SU-DHL-6 (cell line): ENCODE results near the gene PLAGL1.

Experiments
- H2AFZ ChIP-seq: fragments of 200-600 bp; sonication (generic); 2 replicates; pipeline ENCODE4 v1.6.1; 2014; ENCODE audit warnings: low read depth, mild to moderate bottlenecking, moderate library complexity, mixed read lengths, antibody characterized with exemption, low read length; ENCODE audit not compliant: severe bottlenecking
- H3F3A ChIP-seq: fragments of 200-600 bp; shearing (Covaris generic); 2 replicates; pipeline ENCODE4 v1.6.0; 2016; ENCODE audit warnings: antibody characterized with exemption, mild to moderate bottlenecking; ENCODE audit not compliant: insufficient read depth
- H3K27ac ChIP-seq: fragments of 200-600 bp; sonication (generic); 2 replicates; pipeline ENCODE4 v1.5.1; 2016; ENCODE audit warnings: low read depth, mild to moderate bottlenecking, low read length, moderate library complexity, mixed read lengths
- H3K27me3 ChIP-seq: fragments of 200-600 bp; sonication (generic), shearing (Covaris generic); 2 replicates; pipeline ENCODE4 v1.6.0; 2014; ENCODE audit warnings: mild to moderate bottlenecking, low read length
- H3K36me3 ChIP-seq: fragments of 200-600 bp; sonication (generic); 2 replicates; pipeline ENCODE4 v1.6.1; 2014; ENCODE audit warnings: mild to moderate bottlenecking, low read length, mixed read lengths
- H3K4me2 ChIP-seq: fragments of 300-600, 200-600 bp; shearing (Covaris generic), sonication (generic); 2 replicates; pipeline ENCODE4 v1.6.0; 2014; ENCODE audit warnings: low read length, low read depth, mild to moderate bottlenecking; ENCODE audit not compliant: poor library complexity, severe bottlenecking
- H3K4me3 ChIP-seq: fragments of 200-600 bp; sonication (generic); 2 replicates; pipeline ENCODE4 v1.5.1; 2014; ENCODE audit warnings: antibody characterized with exemption, low read length, mild to moderate bottlenecking, mixed read lengths; ENCODE audit not compliant: insufficient read depth, poor library complexity, severe bottlenecking
- H3K79me2 ChIP-seq: fragments of 200-600 bp; sonication (generic); 2 replicates; pipeline ENCODE4 v1.6.1; 2014; ENCODE audit warnings: mild to moderate bottlenecking, low read length, moderate library complexity; ENCODE audit not compliant: insufficient read depth
- H3K9ac ChIP-seq: fragments of 200-600 bp; sonication (generic); 2 replicates; pipeline ENCODE4 v1.7.0; 2014; ENCODE audit warnings: mild to moderate bottlenecking, low read length
- H3K9me2 ChIP-seq: fragments of 200-600 bp; sonication (generic); replicated peaks from 2 replicates; pipeline ENCODE4 v1.6.1; 2014; ENCODE audit warnings: low read length; ENCODE audit not compliant: insufficient read depth
- H3K9me3 ChIP-seq: fragments of 200-600 bp; sonication (generic); 2 replicates; pipeline ENCODE4 v1.6.1; 2014; ENCODE audit warnings: low read length, mixed read lengths; ENCODE audit not compliant: insufficient read depth
- H4K20me1 ChIP-seq: fragments of 200-600 bp; sonication (generic); 2 replicates; pipeline ENCODE4 v1.6.1; 2014; ENCODE audit warnings: low read depth, mild to moderate bottlenecking, antibody characterized with exemption, low read length, moderate library complexity, mixed read lengths
- EZH2phosphoT487 ChIP-seq: fragments of 200-600 bp; sonication (generic), shearing (Covaris generic); conservative IDR thresholded peaks from 2 replicates; pipeline ENCODE4 v1.6.1; 2018; ENCODE audit warnings: mild to moderate bottlenecking, antibody characterized with exemption, low read length, moderate library complexity, mixed read lengths
- TF ChIP-seq, protein P1 (sequence below): fragments of 200-600 bp; sonication (generic); IDR thresholded peaks from one replicate; pipeline ENCODE4 v1.5.1; 2017; ENCODE audit warnings: antibody characterized with exemption, mild to moderate bottlenecking, low read length, moderate library complexity; ENCODE audit not compliant: insufficient read depth, poor library complexity, severe bottlenecking

The PLAGL1 gene

DNA sequence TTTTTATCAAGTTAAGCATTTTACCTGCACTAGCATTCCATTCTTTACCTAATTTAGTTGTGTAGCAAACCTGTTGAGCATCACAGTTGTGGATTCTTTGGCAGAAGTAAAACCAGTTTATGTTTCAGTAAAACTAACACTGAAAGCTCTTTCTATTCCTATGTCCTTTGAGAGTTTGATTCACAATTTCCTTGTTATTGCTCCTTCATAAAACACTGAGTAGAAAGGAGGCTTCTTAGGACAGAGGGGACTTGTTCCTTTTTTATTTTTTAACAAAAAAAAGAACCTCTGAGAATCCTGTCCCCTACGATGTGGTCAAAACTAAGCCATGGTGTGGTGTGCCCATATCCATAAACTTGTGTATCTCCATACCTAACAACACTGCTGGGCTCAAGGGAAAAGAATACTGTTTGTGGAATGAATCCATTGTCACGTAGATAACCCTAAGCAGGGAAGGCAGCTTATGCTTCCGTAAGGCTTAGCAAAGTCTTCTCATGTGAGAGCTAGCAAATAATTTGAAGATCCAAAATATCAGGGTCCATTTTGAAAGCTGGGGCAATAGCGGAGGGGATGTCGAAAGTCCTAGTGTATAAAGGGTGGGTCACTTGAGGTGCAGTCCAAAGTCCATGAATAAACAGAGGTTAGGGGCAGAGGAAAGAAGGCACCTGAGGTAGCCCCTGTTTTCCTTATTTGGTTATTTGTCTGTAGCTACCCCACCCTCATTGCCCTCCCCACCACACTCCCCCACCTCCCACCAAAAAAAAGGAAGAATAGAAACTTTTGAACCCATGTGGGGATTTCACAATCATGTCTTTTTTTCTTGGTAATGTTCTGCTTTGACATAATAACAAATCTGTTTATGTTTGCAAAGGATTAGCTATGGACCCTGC is 71.0 kb downstream of the PLAGL1 start:
- H3K9me2 ChIP-seq: no peaks in the 10 kb centered on the region
- H3K79me2 ChIP-seq: no peaks in the 10 kb centered on the region
- no peaks in the 10 kb centered on the region for H3K9me3 ChIP-seq
- H3K4me3 ChIP-seq: no peak overlapping the region
- no peak for TF ChIP-seq EZH2phosphoT487
- TF ChIP-seq, protein P1, sequence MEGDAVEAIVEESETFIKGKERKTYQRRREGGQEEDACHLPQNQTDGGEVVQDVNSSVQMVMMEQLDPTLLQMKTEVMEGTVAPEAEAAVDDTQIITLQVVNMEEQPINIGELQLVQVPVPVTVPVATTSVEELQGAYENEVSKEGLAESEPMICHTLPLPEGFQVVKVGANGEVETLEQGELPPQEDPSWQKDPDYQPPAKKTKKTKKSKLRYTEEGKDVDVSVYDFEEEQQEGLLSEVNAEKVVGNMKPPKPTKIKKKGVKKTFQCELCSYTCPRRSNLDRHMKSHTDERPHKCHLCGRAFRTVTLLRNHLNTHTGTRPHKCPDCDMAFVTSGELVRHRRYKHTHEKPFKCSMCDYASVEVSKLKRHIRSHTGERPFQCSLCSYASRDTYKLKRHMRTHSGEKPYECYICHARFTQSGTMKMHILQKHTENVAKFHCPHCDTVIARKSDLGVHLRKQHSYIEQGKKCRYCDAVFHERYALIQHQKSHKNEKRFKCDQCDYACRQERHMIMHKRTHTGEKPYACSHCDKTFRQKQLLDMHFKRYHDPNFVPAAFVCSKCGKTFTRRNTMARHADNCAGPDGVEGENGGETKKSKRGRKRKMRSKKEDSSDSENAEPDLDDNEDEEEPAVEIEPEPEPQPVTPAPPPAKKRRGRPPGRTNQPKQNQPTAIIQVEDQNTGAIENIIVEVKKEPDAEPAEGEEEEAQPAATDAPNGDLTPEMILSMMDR: no peak
- H3K36me3 ChIP-seq: no peaks in the 10 kb centered on the region
- no peak overlapping the region for H3K9ac ChIP-seq
- H3K4me2 ChIP-seq: no peak overlapping the region
- 0 out of 2 replicates have a peak, but pooled peaks cover 4% of the 10 kb centered on the region for H3F3A ChIP-seq
- H3K27ac ChIP-seq: no peak overlapping the region
- H2AFZ ChIP-seq: no peak overlapping the region
- no peaks in the 10 kb centered on the region for H3K27me3 ChIP-seq
- H4K20me1 ChIP-seq: no peaks in the 10 kb centered on the region

DNA sequence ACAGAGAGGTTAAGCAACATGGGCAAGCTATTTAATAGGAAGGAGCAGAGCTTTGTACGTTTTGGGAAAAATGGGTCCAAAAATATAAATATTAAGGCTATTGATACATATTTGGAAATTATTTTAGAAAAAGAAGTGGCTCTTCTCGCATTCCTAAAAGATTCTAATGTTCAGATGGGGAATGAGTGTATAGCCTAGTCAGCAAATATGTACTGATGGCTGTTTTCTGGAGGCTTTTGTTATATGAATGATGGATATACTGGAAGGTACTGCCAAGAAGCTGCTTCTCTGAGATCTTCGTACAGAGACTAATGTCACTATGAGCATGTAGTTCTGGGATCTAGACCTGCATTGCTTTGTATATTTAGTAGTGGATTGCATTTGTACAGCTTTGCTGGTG is 71.7 kb downstream of the PLAGL1 start:
- H3K9me3 ChIP-seq: no peaks in the 10 kb centered on the region
- H3K27me3 ChIP-seq: no peaks in the 10 kb centered on the region
- H3K4me3 ChIP-seq: no peak overlapping the region
- no peak overlapping the region for H3K9ac ChIP-seq
- H4K20me1 ChIP-seq: no peaks in the 10 kb centered on the region
- H3K27ac ChIP-seq: no peak overlapping the region
- no peak overlapping the region for H2AFZ ChIP-seq
- H3K9me2 ChIP-seq: no peaks in the 10 kb centered on the region
- no peak overlapping the region for H3K4me2 ChIP-seq
- no peaks in the 10 kb centered on the region for H3K79me2 ChIP-seq
- H3K36me3 ChIP-seq: no peaks in the 10 kb centered on the region
- 0 out of 2 replicates have a peak, but pooled peaks cover 4% of the 10 kb centered on the region for H3F3A ChIP-seq
- TF ChIP-seq EZH2phosphoT487: no peak
- TF ChIP-seq, protein P1: no peak

DNA sequence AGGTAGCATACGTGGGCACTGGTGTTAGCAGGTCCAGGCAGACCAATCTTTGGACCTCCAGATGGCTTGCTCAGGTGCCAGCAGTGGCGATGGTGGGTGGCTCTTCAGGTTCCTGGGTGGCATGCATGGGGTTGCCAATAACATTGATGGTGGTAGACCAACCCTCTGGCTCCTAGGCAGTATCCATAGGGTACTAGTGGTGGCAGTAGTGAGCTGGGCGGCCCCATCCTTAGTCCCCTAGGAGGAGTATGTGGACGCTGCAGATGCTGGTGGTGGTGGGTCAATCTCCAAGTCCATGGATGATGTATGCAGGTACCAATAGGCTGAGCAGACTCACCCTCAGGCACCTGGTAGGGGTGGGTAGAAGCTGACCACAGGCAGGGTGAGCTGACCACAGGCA is 73.2 kb downstream of the PLAGL1 start:
- no peaks in the 10 kb centered on the region for H3K9me2 ChIP-seq
- no peak overlapping the region for H3K27ac ChIP-seq
- H2AFZ ChIP-seq: no peak overlapping the region
- no peaks in the 10 kb centered on the region for H3K9me3 ChIP-seq
- H3K27me3 ChIP-seq: no peaks in the 10 kb centered on the region
- no peak overlapping the region for H3K9ac ChIP-seq
- no peaks in the 10 kb centered on the region for H3K79me2 ChIP-seq
- H3K36me3 ChIP-seq: no peaks in the 10 kb centered on the region
- H3K4me2 ChIP-seq: no peak overlapping the region
- no peaks in the 10 kb centered on the region for H3F3A ChIP-seq
- no peaks in the 10 kb centered on the region for H4K20me1 ChIP-seq
- TF ChIP-seq, protein P1: no peak
- TF ChIP-seq EZH2phosphoT487: no peak
- no peak overlapping the region for H3K4me3 ChIP-seq
